GM12875 (cell line): ENCODE measurements around the gene GRID1.
A peak's percentile ranks its signal among the peaks of the same experiment; 100 is the strongest.

Source experiments
- H3K4me3 ChIP-seq: one replicate; pipeline ENCODE4 v1.5.1; 2011; ENCODE audit warnings: low read depth, low read length, control low read depth
- CTCF ChIP-seq: IDR thresholded peaks from 2 replicates; pipeline ENCODE4 v1.5.1; 2011; ENCODE audit warnings: low read depth, mild to moderate bottlenecking, control low read depth, inconsistent platforms, low read length, moderate library complexity, borderline replicate concordance; ENCODE audit not compliant: insufficient read depth

Gene GRID1

GRCh38 chr10:86367152-86367951 lies 757 bp upstream of the GRID1 start:
- no peak overlapping the region for H3K4me3 ChIP-seq
- no peak for TF ChIP-seq CTCF

GRCh38 chr10:86366902-86367151 lies 232 bp upstream of the GRID1 start:
- no peak overlapping the region for H3K4me3 ChIP-seq
- TF ChIP-seq CTCF: no peak

- H3K4me3 ChIP-seq: no peak overlapping the region
- TF ChIP-seq CTCF: no peak
Observed at GRCh38 chr10:86365346-86366032, 1.1 kb downstream of the GRID1 start.

GRCh38 chr10:86364491-86365345 lies 1.9 kb downstream of the GRID1 start:
- H3K4me3 ChIP-seq: no peak overlapping the region
- no peak for TF ChIP-seq CTCF

GRCh38 chr10:86363833-86364490 lies 2.6 kb downstream of the GRID1 start:
- no peak overlapping the region for H3K4me3 ChIP-seq
- TF ChIP-seq CTCF: no peak

GRCh38 chr10:86363184-86363832 lies 3.3 kb downstream of the GRID1 start:
- H3K4me3 ChIP-seq: no peak overlapping the region
- TF ChIP-seq CTCF: peak; percentile 32; the same call in 1 of the 2 replicates
